Measurements from ENCODE around the gene ATAT1.

The ATAT1 gene

DNA sequence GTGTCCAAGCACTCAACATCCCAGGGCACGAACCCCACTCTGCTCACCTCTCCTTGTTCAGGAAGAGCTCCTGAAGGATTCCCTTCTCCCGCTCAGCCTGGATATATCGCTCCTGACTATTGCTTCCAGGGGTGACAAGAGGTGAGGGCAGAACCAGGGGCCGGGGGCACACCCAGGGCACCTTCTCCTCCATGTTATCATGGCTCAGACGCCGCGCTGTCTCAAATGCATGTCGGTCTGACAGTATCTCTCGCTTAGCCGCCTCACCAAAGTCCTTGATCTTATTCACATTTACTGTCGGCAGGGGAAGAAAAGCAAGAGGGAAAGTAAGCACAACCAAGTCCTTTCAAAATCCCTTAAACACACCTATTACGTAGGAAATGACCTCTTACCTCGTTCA, 22.7 kb upstream of the ATAT1 start:
- DNase-seq (ENCODE audit: low read depth) = no peak
- no peak overlapping the region for H3K4me3 ChIP-seq (ENCODE audit: low read length)
- TF ChIP-seq, protein P1, sequence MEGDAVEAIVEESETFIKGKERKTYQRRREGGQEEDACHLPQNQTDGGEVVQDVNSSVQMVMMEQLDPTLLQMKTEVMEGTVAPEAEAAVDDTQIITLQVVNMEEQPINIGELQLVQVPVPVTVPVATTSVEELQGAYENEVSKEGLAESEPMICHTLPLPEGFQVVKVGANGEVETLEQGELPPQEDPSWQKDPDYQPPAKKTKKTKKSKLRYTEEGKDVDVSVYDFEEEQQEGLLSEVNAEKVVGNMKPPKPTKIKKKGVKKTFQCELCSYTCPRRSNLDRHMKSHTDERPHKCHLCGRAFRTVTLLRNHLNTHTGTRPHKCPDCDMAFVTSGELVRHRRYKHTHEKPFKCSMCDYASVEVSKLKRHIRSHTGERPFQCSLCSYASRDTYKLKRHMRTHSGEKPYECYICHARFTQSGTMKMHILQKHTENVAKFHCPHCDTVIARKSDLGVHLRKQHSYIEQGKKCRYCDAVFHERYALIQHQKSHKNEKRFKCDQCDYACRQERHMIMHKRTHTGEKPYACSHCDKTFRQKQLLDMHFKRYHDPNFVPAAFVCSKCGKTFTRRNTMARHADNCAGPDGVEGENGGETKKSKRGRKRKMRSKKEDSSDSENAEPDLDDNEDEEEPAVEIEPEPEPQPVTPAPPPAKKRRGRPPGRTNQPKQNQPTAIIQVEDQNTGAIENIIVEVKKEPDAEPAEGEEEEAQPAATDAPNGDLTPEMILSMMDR (conservative IDR thresholded peaks at IDR 0.05; ENCODE audit: low read length) = no peak

DNA sequence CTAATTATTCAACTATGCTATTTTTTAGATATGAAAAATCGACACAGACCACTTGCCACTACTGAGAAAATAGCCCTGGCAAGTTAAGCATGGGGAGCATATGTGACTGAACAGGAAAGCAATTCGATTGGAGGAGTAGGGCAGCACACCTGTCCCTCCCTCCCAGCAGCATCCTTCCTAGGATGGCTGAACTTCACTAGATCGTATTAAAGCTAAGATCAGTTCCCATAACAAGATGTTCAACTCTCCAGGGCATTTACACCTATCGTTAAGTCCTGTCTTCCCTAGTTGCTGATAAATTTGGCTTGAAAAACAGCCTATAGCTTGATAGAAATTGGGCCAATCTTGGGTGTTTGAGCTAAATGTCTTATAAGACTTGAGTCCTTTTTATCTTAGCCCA, 16.6 kb upstream of the ATAT1 start:
- no peak for DNase-seq (ENCODE audit: low read depth)
- TF ChIP-seq, protein P1 (conservative IDR thresholded peaks at IDR 0.05; ENCODE audit: low read length) = no peak
- no peak overlapping the region for H3K4me3 ChIP-seq (ENCODE audit: low read length)

DNA sequence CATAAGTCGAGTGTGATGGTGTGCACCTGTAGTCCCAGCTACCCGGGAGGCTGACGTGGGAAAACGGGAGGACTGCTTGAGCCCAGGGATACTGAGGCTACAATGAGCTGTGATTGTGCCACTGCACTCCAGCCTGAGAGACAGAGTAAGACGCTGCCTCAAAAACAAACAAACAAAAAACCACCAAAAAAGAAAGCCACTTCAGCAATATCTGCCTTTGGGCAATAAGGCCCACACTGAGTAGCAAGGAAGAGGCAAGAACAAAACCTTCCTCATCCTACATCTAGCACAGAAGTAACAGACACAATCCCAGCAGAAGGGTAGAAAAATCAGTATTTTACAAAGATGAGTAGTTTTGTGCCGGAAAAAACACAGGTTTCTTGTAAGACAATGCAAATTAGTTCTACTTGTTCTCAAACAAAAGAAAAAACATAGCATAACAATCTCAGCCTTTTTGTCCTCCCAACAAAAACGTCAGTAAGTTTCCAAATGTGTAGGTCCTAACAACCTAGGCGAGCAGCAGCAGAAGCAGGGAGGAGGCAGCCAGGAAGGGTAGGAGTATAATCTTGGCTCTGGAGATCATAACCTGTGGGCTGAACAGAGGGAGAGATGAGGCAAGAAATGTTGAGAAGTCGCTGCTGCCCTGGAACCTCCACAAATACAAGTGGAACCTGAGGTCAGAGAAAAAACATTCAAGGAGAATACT, 15.4 kb upstream of the ATAT1 start:
- no peak overlapping the region for H3K4me3 ChIP-seq (ENCODE audit: low read length)
- no peak for DNase-seq (ENCODE audit: low read depth)
- TF ChIP-seq, protein P1 (conservative IDR thresholded peaks at IDR 0.05; ENCODE audit: low read length) = no peak

DNA sequence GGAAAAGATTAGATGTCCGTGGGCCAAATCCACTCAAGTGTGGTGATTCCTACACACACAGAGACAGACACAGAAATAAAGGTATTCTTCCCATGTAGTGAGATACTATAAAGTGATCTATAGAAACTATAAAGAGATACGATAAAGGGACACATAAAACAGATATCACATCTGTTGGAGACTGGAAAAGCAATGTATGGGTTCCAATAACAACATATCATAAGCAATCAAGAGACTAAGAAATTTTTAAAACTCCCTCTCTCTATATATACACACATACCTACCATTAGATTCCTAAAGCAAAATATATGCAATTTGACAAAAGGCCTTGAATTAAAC, 14.8 kb upstream of the ATAT1 start:
- no peak overlapping the region for H3K4me3 ChIP-seq (ENCODE audit: low read length)
- no peak for DNase-seq (ENCODE audit: low read depth)
- TF ChIP-seq, protein P1 (conservative IDR thresholded peaks at IDR 0.05; ENCODE audit: low read length) = no peak

DNA sequence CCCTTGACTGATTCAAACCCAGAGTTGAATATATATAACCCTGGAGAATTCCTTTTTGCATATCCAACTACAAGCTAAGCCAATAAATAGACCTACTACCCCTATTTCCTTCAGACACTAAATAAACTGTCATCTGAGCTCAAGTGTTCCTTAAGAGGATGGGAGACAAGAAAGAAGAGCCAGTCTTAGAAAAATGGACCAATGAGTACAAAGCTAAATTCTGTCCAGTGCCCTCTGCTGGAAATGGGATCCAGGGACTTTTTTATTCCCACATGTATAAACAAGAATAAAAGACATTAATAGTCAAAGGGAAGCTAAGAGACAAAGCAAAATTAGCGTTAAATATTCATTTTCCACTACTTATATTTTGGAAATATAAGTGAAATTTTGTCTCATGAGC, 14.5 kb upstream of the ATAT1 start:
- no peak overlapping the region for H3K4me3 ChIP-seq (ENCODE audit: low read length)
- peak; percentile 49 for DNase-seq (ENCODE audit: low read depth)
- TF ChIP-seq, protein P1 (conservative IDR thresholded peaks at IDR 0.05; ENCODE audit: low read length) = peak; percentile 55

DNA sequence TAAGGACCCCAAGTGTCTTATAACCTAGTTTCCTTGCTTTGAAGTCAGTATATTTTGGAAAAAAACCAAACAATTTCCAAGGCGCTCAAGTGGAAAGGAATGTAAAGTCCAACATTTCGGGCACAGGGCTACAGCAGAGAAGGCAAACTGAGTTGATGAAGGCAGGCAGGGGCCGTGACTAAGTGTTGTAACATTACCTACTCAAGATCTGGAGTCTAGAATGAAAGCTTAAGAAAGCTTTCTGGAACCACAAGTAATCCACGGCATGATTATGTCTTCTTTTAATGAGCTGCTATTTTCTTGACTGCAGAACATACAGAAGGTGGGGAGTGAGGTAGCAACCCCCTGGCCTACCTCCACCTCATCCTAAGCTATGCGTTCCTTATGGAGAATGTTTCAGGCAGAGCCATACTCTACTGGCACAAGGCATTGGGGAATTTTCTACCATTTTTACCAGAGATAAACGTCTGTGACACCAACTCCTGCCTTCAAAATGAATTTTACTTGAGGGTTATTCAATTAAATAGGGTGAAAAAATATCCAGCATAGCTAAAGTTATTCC, 13.9 kb upstream of the ATAT1 start:
- H3K4me3 ChIP-seq (ENCODE audit: low read length) = no peak overlapping the region
- peak; percentile 61 for DNase-seq (ENCODE audit: low read depth)
- TF ChIP-seq, protein P1 (conservative IDR thresholded peaks at IDR 0.05; ENCODE audit: low read length) = no peak
